ENCODE results near the gene GATB. TPM values are rescaled to one million over a fixed set of nuclear protein-coding genes. Genes with fewer than 3 reads are reported as not detected.

GATB gene
- polyA plus RNA-seq, 3 donors = 5.5 to 12.2 (median 9.0) TPM

DNA sequence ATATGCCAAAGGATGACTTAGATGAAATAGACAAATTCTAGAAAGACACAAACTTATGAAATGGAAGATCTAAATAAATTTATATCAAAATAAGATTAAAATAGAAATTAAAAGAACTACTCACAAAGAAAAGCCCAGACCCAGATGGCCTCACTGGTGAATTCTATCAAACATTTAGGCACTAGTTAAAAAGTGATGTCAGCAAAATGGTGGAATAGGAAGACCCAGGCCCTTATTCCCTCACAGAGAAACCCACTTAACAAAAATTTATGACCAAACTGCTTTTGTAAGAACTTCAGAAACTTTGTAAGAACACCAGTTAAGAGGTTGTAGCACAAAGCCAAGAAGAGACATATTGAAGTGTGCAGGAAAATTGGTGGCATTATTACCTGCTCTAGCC, 129.5 kb downstream of the GATB start:
- TF ChIP-seq, protein P1, sequence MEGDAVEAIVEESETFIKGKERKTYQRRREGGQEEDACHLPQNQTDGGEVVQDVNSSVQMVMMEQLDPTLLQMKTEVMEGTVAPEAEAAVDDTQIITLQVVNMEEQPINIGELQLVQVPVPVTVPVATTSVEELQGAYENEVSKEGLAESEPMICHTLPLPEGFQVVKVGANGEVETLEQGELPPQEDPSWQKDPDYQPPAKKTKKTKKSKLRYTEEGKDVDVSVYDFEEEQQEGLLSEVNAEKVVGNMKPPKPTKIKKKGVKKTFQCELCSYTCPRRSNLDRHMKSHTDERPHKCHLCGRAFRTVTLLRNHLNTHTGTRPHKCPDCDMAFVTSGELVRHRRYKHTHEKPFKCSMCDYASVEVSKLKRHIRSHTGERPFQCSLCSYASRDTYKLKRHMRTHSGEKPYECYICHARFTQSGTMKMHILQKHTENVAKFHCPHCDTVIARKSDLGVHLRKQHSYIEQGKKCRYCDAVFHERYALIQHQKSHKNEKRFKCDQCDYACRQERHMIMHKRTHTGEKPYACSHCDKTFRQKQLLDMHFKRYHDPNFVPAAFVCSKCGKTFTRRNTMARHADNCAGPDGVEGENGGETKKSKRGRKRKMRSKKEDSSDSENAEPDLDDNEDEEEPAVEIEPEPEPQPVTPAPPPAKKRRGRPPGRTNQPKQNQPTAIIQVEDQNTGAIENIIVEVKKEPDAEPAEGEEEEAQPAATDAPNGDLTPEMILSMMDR (IDR thresholded peaks at IDR 0.05) = no peak
- no peak overlapping the region for H3K9ac ChIP-seq (ENCODE audit: insufficient read depth, low read length, poor library complexity, severe bottlenecking)
- intact Hi-C loops (cut with micrococcal nuclease) = no loop called here

DNA sequence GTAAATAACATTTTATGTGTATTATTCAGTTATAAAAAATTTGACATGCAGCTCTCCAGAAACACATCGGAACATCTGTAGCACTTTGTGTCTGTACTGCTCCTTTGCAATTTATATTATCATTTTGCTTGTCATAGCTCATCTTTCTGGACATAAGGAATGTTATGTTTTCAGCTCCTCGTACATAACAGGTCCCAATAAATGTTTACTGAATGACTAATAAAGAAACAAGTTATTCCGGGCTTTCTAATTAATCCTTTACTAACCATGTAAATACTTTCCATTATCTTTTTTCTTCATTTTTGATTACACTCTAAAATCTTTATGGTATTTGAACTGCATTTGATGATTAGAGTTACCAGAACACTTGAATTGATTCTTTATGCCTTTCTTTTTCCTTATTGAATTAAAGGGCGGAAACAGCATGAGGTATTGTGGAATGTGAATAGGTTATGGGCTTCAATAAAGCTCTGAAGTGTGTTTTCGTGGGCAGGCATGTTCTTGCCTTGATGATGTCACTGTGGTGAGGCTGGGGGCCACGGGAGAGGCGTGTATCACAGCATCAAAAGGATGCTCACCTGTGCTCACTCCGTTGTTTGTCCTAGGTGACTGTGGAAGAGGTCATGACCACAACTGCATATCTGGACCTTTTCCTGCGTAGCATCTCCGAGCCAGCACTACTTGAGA, 131.6 kb downstream of the GATB start:
- intact Hi-C loops (cut with micrococcal nuclease) = no loop called here
- 92% methylated on average over 2 of the region's 10 CpGs for WGBS (ENCODE audit: insufficient coverage)
- no peak overlapping the region for H2AFZ ChIP-seq (ENCODE audit: insufficient read depth, low read depth, low read length, poor library complexity, severe bottlenecking)

More for the DNA sequence above, 129.5 kb downstream of the GATB start:
- Histone ChIP-seq H3K9me3 (replicated peaks in 1 of 2; ENCODE audit: control insufficient read depth in 1 of 2, insufficient read depth in 1 of 2, low read length in 2 of 2) (no peaks in the 10 kb centered on the region), H3K4me1 (ENCODE audit: control insufficient read depth in 1 of 2, insufficient read depth in 2 of 2, low read length in 2 of 2) (no peaks in the 10 kb centered on the region), H3K79me2 (ENCODE audit: insufficient read depth, low read length) (no peaks in the 10 kb centered on the region), H3K4me3 (replicated peaks in 1 of 3; ENCODE audit: low read depth in 2 of 3, low read length in 3 of 3) (no peak overlapping the region), H4K20me1 (ENCODE audit: insufficient read depth, low read length) (no peaks in the 10 kb centered on the region), H2AFZ (ENCODE audit: insufficient read depth, low read depth, low read length, poor library complexity, severe bottlenecking) (no peak overlapping the region), H3K27me3 (ENCODE audit: control insufficient read depth in 2 of 2, insufficient read depth in 2 of 2, low read length in 2 of 2) (peaks cover 2% of the 10 kb centered on the region in 2 donors), H3K27ac (ENCODE audit: low read depth in 1 of 2, low read length in 2 of 2) (no peak overlapping the region), H3K36me3 (replicated peaks in 1 of 2; ENCODE audit: control insufficient read depth in 1 of 2, insufficient read depth in 2 of 2, low read length in 2 of 2) (no peaks in the 10 kb centered on the region), H3K4me2 (replicated peaks; ENCODE audit: extremely low read depth, low read length, poor library complexity, severe bottlenecking) (no peak overlapping the region)
- Mint-ChIP-seq H3K4me1 (no peaks in the 10 kb centered on the region), H3K27me3 (ENCODE audit: low read depth in 3 of 3) (peaks cover 3 to 9% (median 6%) of the 10 kb centered on the region in 3 donors), H3K9me3 (peaks cover 0 to 8% (median 3%) of the 10 kb centered on the region in 7 donors), H3K27ac (no peak overlapping the region), H3K36me3 (no peaks in the 10 kb centered on the region), H3K4me3 (no peak overlapping the region)
- no peak for DNase-seq

More for the DNA sequence above, 131.6 kb downstream of the GATB start:
- H3K27ac Mint-ChIP-seq = no peak overlapping the region
- Histone ChIP-seq H3K9ac (ENCODE audit: insufficient read depth, low read length, poor library complexity, severe bottlenecking) (no peak overlapping the region), H3K27me3 (ENCODE audit: control insufficient read depth in 2 of 2, insufficient read depth in 2 of 2, low read length in 2 of 2) (peaks cover 0 to 2% of the 10 kb centered on the region in 2 donors), H3K4me1 (ENCODE audit: control insufficient read depth in 1 of 2, insufficient read depth in 2 of 2, low read length in 2 of 2) (no peaks in the 10 kb centered on the region), H3K4me3 (replicated peaks in 1 of 3; ENCODE audit: low read depth in 2 of 3, low read length in 3 of 3) (no peak overlapping the region), H3K36me3 (replicated peaks in 1 of 2; ENCODE audit: control insufficient read depth in 1 of 2, insufficient read depth in 2 of 2, low read length in 2 of 2) (no peaks in the 10 kb centered on the region), H4K20me1 (ENCODE audit: insufficient read depth, low read length) (no peaks in the 10 kb centered on the region), H3K27ac (ENCODE audit: low read depth in 1 of 2, low read length in 2 of 2) (no peak overlapping the region), H3K9me3 (replicated peaks in 1 of 2; ENCODE audit: control insufficient read depth in 1 of 2, insufficient read depth in 1 of 2, low read length in 2 of 2) (no peaks in the 10 kb centered on the region), H3K4me2 (replicated peaks; ENCODE audit: extremely low read depth, low read length, poor library complexity, severe bottlenecking) (no peak overlapping the region), H3K79me2 (ENCODE audit: insufficient read depth, low read length) (no peaks in the 10 kb centered on the region)
- no peak overlapping the region for H3K4me3 Mint-ChIP-seq
- no peaks in the 10 kb centered on the region for H3K4me1 Mint-ChIP-seq
- H3K36me3 Mint-ChIP-seq = no peaks in the 10 kb centered on the region
- TF ChIP-seq, protein P1 (IDR thresholded peaks at IDR 0.05) = no peak
- no peak for DNase-seq
- H3K27me3 Mint-ChIP-seq (ENCODE audit: low read depth in 3 of 3) = peaks cover 6 to 13% (median 7%) of the 10 kb centered on the region in 3 donors
- H3K9me3 Mint-ChIP-seq = peaks cover 0 to 6% (median 3%) of the 10 kb centered on the region in 7 donors

All from CD14-positive monocyte (primary cell).